Activated B cell treated with CpG ODN at 0.5 μM for 24 hours (primary cell): ENCODE data around the gene TMEM232. TPM values are rescaled to one million over a fixed set of nuclear protein-coding genes. Genes with fewer than 3 reads are reported as not detected.
"Not testable (repeated sequence)": the region's sequence is repeated elsewhere in the genome, so short reads cannot be mapped to it uniquely, and the experiment has no call there.

Source experiments
- ATAC-seq: fragments of 200-7000 bp; cut with Tn5 transposase; one replicate; pipeline ENCODE4 v1.10.0; 2021; ENCODE audit warnings: low read depth, mild to moderate bottlenecking, moderate library complexity
- CTCF ChIA-PET: fragments of 350-600 bp; sonication (Branson Sonifier 250); formaldehyde crosslinking; loops from one replicate; lab custom pipeline; 2021; ENCODE audit warnings: antibody characterized with exemption; lab: Charles Lee
- POLR2A ChIA-PET: fragments of 350-600 bp; sonication (Branson Sonifier 250); formaldehyde crosslinking; loops from one replicate; lab custom pipeline; 2021; ENCODE audit warnings: antibody characterized with exemption; lab: Charles Lee
- DNase-seq: peaks from one replicate; pipeline ENCODE4 v3.0.0; 2022
- H3K27ac Mint-ChIP-seq: one replicate; pipeline ENCODE4 v1.8.0; 2020; ENCODE audit warnings: mixed read lengths
- H3K27me3 Mint-ChIP-seq: one replicate; pipeline ENCODE4 v1.8.0; 2021; ENCODE audit warnings: mixed read lengths
- H3K36me3 Mint-ChIP-seq: one replicate; pipeline ENCODE4 v1.8.0; 2021; ENCODE audit warnings: low read depth, mixed read lengths
- H3K4me1 Mint-ChIP-seq: one replicate; pipeline ENCODE4 v1.8.0; 2021; ENCODE audit warnings: mixed read lengths
- H3K4me3 Mint-ChIP-seq: one replicate; pipeline ENCODE4 v1.8.0; 2020; ENCODE audit warnings: mild to moderate bottlenecking, mixed read lengths
- H3K9me3 Mint-ChIP-seq: one replicate; pipeline ENCODE4 v1.8.0; 2020; ENCODE audit warnings: mixed read lengths
- intact Hi-C: fragments of 100-400 bp; cut with micrococcal nuclease; formaldehyde crosslinking; loops from one replicate; pipeline ENCODE4 v1.15.1; 2024
- total RNA-seq: library from RNA; stranded (reverse); gene quantifications from 2 replicates; pipeline ENCODE4 v1.2.3, GENCODE V29; 2022
- TF ChIP-seq, protein P1 (sequence below): fragments of 200-600 bp; IDR thresholded peaks from one replicate; pipeline ENCODE4 v1.8.0; 2022; ENCODE audit warnings: antibody characterized with exemption, mild to moderate bottlenecking

TMEM232 gene
- total RNA-seq, 1 donor from 2014 or later = 2.8 TPM

DNA sequence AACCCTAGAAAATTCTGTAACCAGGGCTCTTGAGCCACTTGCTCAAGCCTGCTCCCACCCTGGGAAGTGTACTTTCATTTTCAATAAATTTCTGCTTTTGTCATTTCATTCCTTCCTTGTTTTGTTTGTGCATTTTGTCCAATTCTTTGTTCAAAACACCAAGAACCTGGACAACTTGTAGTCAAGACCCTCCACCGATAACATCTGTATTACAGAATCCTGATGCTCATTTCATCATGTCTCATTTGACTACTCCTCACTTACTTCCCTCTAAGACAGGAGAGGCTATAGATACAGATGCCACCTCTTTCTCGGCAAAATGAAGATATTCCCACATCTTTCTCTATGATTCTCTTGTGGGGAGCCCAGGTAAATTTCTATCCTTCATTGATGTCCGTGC, 183.5 kb downstream of the TMEM232 start:
- H3K27me3 Mint-ChIP-seq = no peaks in the 10 kb centered on the region
- H3K36me3 Mint-ChIP-seq = no peaks in the 10 kb centered on the region
- ChIA-PET POLR2A (no interaction called here), CTCF (no interaction called here)
- no peak for DNase-seq
- H3K27ac Mint-ChIP-seq = no peak overlapping the region
- TF ChIP-seq, protein P1, sequence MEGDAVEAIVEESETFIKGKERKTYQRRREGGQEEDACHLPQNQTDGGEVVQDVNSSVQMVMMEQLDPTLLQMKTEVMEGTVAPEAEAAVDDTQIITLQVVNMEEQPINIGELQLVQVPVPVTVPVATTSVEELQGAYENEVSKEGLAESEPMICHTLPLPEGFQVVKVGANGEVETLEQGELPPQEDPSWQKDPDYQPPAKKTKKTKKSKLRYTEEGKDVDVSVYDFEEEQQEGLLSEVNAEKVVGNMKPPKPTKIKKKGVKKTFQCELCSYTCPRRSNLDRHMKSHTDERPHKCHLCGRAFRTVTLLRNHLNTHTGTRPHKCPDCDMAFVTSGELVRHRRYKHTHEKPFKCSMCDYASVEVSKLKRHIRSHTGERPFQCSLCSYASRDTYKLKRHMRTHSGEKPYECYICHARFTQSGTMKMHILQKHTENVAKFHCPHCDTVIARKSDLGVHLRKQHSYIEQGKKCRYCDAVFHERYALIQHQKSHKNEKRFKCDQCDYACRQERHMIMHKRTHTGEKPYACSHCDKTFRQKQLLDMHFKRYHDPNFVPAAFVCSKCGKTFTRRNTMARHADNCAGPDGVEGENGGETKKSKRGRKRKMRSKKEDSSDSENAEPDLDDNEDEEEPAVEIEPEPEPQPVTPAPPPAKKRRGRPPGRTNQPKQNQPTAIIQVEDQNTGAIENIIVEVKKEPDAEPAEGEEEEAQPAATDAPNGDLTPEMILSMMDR = no peak
- H3K4me1 Mint-ChIP-seq = no peaks in the 10 kb centered on the region
- no peak for ATAC-seq
- intact Hi-C loops = no loop called here
- H3K9me3 Mint-ChIP-seq = no peaks in the 10 kb centered on the region
- no peak overlapping the region for H3K4me3 Mint-ChIP-seq

DNA sequence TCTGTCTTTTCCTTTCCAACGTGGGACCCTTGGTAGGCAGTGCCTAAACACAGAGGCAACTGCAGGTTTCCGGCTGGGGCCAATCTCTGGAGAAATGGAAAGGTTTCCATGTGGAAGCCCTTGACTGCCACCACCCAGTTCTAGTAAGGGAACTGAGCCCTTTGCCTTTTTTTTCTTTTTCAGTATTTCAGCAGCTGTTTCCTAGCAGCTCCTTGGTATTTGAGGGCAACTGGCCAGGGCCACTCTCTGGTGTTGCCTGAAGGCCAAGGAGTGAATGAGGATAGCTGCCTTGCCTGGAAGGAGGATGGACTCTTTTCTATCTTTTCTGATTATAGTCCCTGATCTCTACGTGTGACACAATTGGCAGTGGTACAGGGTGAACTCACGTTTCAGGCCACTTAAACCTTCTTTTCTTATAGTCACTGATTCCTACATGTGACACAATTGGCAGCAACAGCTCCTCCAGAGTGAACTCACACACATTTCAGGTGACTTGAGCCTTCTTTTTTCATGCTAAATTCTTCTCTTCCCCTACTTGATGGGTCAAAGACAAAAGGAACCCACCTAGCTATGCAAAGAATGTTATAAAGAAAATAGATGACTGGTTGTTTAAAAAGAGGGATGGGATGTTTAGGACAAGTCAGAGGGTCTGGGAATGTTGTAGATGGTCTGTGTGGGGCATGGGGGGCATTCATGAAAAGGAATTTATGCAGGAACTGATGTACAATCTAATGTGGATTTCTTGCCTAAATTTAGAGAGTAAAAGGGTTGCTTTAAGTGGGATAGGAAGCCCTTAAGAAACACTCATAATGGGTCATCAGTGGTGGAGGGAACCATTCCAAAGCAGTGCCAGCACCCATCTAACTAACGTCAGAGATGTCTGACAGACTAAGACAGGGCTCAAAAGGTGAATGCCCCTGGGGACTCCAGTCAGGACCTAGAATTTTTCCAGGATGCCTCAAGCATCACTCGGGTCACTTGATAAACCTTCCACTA, 190.1 kb downstream of the TMEM232 start:
- no peaks in the 10 kb centered on the region for H3K4me1 Mint-ChIP-seq
- no peaks in the 10 kb centered on the region for H3K36me3 Mint-ChIP-seq
- ATAC-seq (no peak), DNase-seq (no peak)
- H3K9me3 Mint-ChIP-seq = no peaks in the 10 kb centered on the region
- no peaks in the 10 kb centered on the region for H3K27me3 Mint-ChIP-seq
- no peak overlapping the region for H3K27ac Mint-ChIP-seq
- CTCF ChIA-PET = no interaction called here
- POLR2A ChIA-PET = no interaction called here
- intact Hi-C loops = no loop called here
- TF ChIP-seq, protein P1 = no peak
- H3K4me3 Mint-ChIP-seq = no peak overlapping the region

DNA sequence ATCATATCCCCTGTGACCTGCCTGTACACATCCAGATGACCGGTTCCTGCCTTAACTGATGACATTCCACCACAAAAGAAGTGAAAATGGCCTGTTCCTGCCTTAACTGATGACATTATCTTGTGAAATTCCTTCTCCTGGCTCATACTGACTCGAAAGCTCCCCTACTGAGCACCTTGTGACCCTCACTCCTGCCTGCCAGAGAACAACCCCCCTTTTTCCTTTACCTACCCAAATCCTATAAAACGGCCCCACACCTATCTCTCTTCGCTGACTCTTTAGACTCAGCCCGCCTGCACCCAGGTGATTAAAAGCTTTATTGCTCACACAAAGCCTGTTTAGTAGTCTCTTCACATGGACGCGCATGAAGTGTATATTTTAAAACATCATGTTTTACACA, 191.3 kb downstream of the TMEM232 start:
- H3K4me1 Mint-ChIP-seq, H3K27me3 Mint-ChIP-seq, DNase-seq, CTCF ChIA-PET, POLR2A ChIA-PET, H3K4me3 Mint-ChIP-seq, H3K27ac Mint-ChIP-seq, ATAC-seq, H3K9me3 Mint-ChIP-seq, intact Hi-C loops, H3K36me3 Mint-ChIP-seq: not testable (repeated sequence)

DNA sequence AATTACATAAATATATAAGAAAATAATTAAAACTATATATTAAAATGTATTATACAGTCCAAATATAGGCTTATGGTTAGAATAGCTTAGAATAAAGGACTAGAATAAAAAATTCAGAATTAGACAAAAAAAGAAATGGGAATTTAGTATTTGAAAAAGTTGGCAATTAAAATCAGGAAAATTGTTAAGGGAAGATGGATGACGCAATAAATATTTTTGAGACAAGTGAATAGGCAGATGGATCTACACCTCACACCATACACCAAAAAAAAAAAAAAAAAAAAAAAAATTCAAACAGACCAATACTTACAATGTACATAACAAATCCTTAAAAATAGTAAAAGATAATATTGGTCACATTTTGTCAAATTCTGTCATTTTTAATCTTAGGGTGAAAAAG, 200.7 kb downstream of the TMEM232 start:
- H3K27me3 Mint-ChIP-seq = no peaks in the 10 kb centered on the region
- no peak for ATAC-seq
- TF ChIP-seq, protein P1 = no peak
- no peak for DNase-seq
- no peaks in the 10 kb centered on the region for H3K4me1 Mint-ChIP-seq
- H3K9me3 Mint-ChIP-seq = peaks cover 2% of the 10 kb centered on the region
- H3K36me3 Mint-ChIP-seq = no peaks in the 10 kb centered on the region
- CTCF ChIA-PET = no interaction called here
- POLR2A ChIA-PET = no interaction called here
- H3K27ac Mint-ChIP-seq = no peak overlapping the region
- H3K4me3 Mint-ChIP-seq = no peak overlapping the region
- intact Hi-C loops = no loop called here

DNA sequence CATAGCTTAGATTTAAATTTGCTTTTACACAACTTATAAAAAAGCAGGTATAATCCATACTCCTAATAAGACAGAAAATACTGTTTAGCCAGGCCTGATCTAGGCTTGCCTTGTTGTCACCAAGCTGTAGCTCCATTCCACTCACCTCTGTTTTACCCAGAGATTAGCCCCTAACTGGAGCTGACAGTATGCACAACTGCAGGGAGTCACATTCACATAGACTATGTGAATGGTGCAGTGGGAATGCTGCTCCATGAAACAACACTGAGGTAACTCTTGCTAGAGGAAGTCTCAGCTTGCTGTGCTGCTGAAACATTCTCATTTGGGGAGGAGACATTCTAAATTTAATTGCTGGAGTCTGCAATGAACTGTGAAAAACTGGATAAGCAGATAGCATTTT, 209.1 kb downstream of the TMEM232 start:
- Mint-ChIP-seq H3K27ac (no peak overlapping the region), H3K4me3 (no peak overlapping the region), H3K9me3 (peaks cover 2% of the 10 kb centered on the region), H3K27me3 (no peaks in the 10 kb centered on the region), H3K36me3 (no peaks in the 10 kb centered on the region), H3K4me1 (no peaks in the 10 kb centered on the region)
- ChIA-PET CTCF (no interaction called here), POLR2A (no interaction called here)
- no peak for ATAC-seq
- TF ChIP-seq, protein P1 = no peak
- intact Hi-C loops = no loop called here
- DNase-seq = no peak
